Left lobe of liver (tissue), 2 donors: ENCODE data around the gene CMTM1. TPM values are rescaled to one million over a fixed set of nuclear protein-coding genes. Genes with fewer than 3 reads are reported as not detected.
"Not testable (repeated sequence)": the region's sequence is repeated elsewhere in the genome, so short reads cannot be mapped to it uniquely, and the experiment has no call there.

ENCODE experiments used
- ATAC-seq: fragments of 200-7000 bp; cut with Tn5 transposase; one replicate; pipeline ENCODE4 v1.9.1; 2020; ENCODE audit warnings: mild to moderate bottlenecking, moderate library complexity
- DNase-seq: peaks from one replicate; pipeline ENCODE4 v3.0.0-alpha.2; 2020; ENCODE audit warnings: low spot score
- total RNA-seq: library from RNA; stranded (reverse); gene quantifications from one replicate; pipeline ENCODE4 v1.2.1, GENCODE V29; 2021
- donor health status: DM: no; HTN: no; CAD: no; lungs with moderate emphysema.
- donor health status: DM: no; HTN: yes; CAD: no.

The CMTM1 gene
- total RNA-seq, 1 donor from 2014 or later: 0.98 TPM

GRCh38 chr16:66561381-66562080 is 4.7 kb upstream of the CMTM1 start:
- DNase-seq (no peak), ATAC-seq (no peak)

- DNase-seq (no peak), ATAC-seq (no peak)
Observed at GRCh38 chr16:66562409-66562808, 3.8 kb upstream of the CMTM1 start.

GRCh38 chr16:66562986-66563385 is 3.3 kb upstream of the CMTM1 start:
- ATAC-seq: no peak
- no peak for DNase-seq

GRCh38 chr16:66563574-66564334 is 2.5 kb upstream of the CMTM1 start:
- DNase-seq (no peak), ATAC-seq (no peak)

GRCh38 chr16:66567270-66567669 is 1.0 kb downstream of the CMTM1 start:
- not testable (repeated sequence) for ATAC-seq, DNase-seq

- no peak for ATAC-seq
- DNase-seq: no peak
Observed at GRCh38 chr16:66568355-66568754, 2.1 kb downstream of the CMTM1 start.

- DNase-seq: no peak
- no peak for ATAC-seq
Observed at GRCh38 chr16:66569131-66569530, 2.9 kb downstream of the CMTM1 start.

- no peak for DNase-seq
- no peak for ATAC-seq
Observed at GRCh38 chr16:66569827-66570405, 3.7 kb downstream of the CMTM1 start.

- DNase-seq (no peak), ATAC-seq (no peak)
Observed at GRCh38 chr16:66572356-66572755, 6.1 kb downstream of the CMTM1 start.

GRCh38 chr16:66574081-66574480 is 7.8 kb downstream of the CMTM1 start:
- DNase-seq: no peak
- ATAC-seq: no peak

GRCh38 chr16:66574531-66574930 is 8.3 kb downstream of the CMTM1 start:
- ATAC-seq (no peak), DNase-seq (no peak)

- ATAC-seq: no peak
- DNase-seq: no peak
Observed at GRCh38 chr16:66575060-66575459, 8.8 kb downstream of the CMTM1 start.

- ATAC-seq: no peak
- DNase-seq: no peak
Observed at GRCh38 chr16:66576296-66576695, 10.1 kb downstream of the CMTM1 start.

GRCh38 chr16:66578651-66579531 is 12.7 kb downstream of the CMTM1 start, which contains the start of gene CMTM2:
TSS of gene CMTM2 (plus strand) at chr16:66579463. CDS start at chr16:66579608, 145 bp downstream.
- ATAC-seq (no peak), DNase-seq (no peak)

- DNase-seq (no peak), ATAC-seq (no peak)
Observed at GRCh38 chr16:66580605-66581209, 14.5 kb downstream of the CMTM1 start.

GRCh38 chr16:66581246-66581952 is 15.2 kb downstream of the CMTM1 start:
- ATAC-seq (no peak), DNase-seq (no peak)

GRCh38 chr16:66585481-66586239 is 19.4 kb downstream of the CMTM1 start:
- ATAC-seq: peak; percentile 25
- DNase-seq: no peak

- ATAC-seq (no peak), DNase-seq (no peak)
Observed at GRCh38 chr16:66587881-66588600, 21.8 kb downstream of the CMTM1 start.
